HL-60 (cell line): Measurements from ENCODE around the gene TPM1.

Experiments used
- CTCF ChIP-seq: IDR thresholded peaks from one replicate; pipeline ENCODE4 v1.5.1; 2011; ENCODE audit warnings: low read length, control low read depth, inconsistent platforms; ENCODE audit not compliant: insufficient read depth
- POLR2AphosphoS5 ChIP-seq: IDR thresholded peaks from 2 replicates; pipeline ENCODE4 v1.6.1; 2012; ENCODE audit warnings: low read depth

- TF ChIP-seq CTCF (no peak), POLR2AphosphoS5 (no peak)
These were observed 23.9 kb upstream of the TPM1 start for GRCh38 chr15:63018639-63019038.
